ENCODE results near the gene AGAP1. TPM values are rescaled to one million over a fixed set of nuclear protein-coding genes. Genes with fewer than 3 reads are reported as not detected.

Gene AGAP1
- total RNA-seq, 2 donors from 2014 or later, result 19.1 to 20.8 TPM

- no peak overlapping the region for H3K4me3 ChIP-seq
- ATAC-seq (ENCODE audit: insufficient number of reproducible peaks, low FRiP score, low read depth) (no peak), DNase-seq (ENCODE audit: low spot score) (no peak)
- no peaks in the 10 kb centered on the region for H3K36me3 ChIP-seq
- no peaks in the 10 kb centered on the region for H3K27me3 ChIP-seq (replicated peaks; ENCODE audit: insufficient read depth)
- TF ChIP-seq CTCF (IDR thresholded peaks at IDR 0.05), result no peak
- no peak overlapping the region for H3K27ac ChIP-seq
- peaks cover 3 to 33% of the 10 kb centered on the region in 2 donors for H3K4me1 ChIP-seq (ENCODE audit: control insufficient read depth in 1 of 2, low read depth in 2 of 2)
- H3K9me3 ChIP-seq, result no peaks in the 10 kb centered on the region
These were observed 174.9 kb downstream of the AGAP1 start for GRCh38 chr2:235668782-235669181.

- H3K27me3 ChIP-seq (replicated peaks; ENCODE audit: insufficient read depth), result no peaks in the 10 kb centered on the region
- H3K4me1 ChIP-seq (ENCODE audit: control insufficient read depth in 1 of 2, low read depth in 2 of 2), result peaks cover 3 to 33% of the 10 kb centered on the region in 2 donors
- no peaks in the 10 kb centered on the region for H3K9me3 ChIP-seq
- DNase-seq (ENCODE audit: low spot score) (no peak), ATAC-seq (ENCODE audit: insufficient number of reproducible peaks, low FRiP score, low read depth) (peak; percentile 45)
- H3K36me3 ChIP-seq, result no peaks in the 10 kb centered on the region
- H3K27ac ChIP-seq, result no peak overlapping the region
- TF ChIP-seq CTCF (IDR thresholded peaks at IDR 0.05), result no peak
- peak overlapping the region; percentile 73 for H3K4me3 ChIP-seq
These were observed 175.5 kb downstream of the AGAP1 start for GRCh38 chr2:235669269-235669831.

- Histone ChIP-seq H3K27me3 (replicated peaks; ENCODE audit: insufficient read depth) (no peaks in the 10 kb centered on the region), H3K9me3 (no peaks in the 10 kb centered on the region), H3K36me3 (no peaks in the 10 kb centered on the region), H3K4me3 (peak overlapping the region; percentile 73), H3K27ac (no peak overlapping the region), H3K4me1 (ENCODE audit: control insufficient read depth in 1 of 2, low read depth in 2 of 2) (peaks cover 3 to 32% of the 10 kb centered on the region in 2 donors)
- DNase-seq (ENCODE audit: low spot score) (no peak), ATAC-seq (ENCODE audit: insufficient number of reproducible peaks, low FRiP score, low read depth) (no peak)
- TF ChIP-seq CTCF (IDR thresholded peaks at IDR 0.05), result peak; percentile 36
These were observed 176.4 kb downstream of the AGAP1 start for GRCh38 chr2:235669983-235670962.

DNA sequence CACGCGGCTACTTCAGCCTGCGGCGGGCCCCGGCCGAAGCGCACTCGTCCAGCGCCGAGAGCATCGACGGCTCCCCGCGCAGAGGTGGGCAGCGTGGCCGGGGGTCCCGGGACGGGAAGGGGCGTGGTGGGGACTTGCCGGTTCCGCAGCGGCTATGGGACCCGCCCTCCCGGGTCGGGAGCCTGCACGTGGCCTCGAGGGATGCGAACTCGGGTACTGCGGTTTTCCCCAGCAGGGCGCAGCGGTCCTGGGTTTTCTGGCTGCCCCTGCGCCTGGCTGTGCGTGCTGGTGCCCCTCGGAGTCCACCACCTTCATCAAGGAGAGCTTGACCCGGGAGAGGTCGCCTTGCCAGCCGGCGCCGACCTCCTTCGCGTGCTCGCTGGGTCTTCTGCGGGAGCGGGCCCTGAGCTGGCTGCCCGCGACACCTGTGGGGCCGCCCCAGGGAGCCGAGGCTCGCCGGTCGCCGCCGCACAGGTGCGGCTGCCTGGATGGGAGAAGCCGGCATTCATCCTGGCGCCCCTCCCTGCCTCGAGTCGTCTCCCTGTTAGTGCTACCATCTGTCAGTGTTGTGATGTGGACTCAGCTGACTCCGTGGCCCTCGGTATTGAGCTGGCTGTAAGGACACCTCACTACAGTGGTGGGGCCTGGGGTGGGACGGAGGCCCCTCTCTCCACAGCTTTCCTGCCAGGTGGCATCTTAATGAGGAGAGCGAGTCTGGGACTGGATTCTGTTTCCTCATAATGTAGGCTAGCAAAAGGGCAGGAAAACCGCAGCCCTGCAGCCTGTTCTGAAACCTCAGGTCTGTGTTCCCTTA lies 177.3 kb downstream of the AGAP1 start:
- no peaks in the 10 kb centered on the region for H3K9me3 ChIP-seq
- no peak overlapping the region for H3K27ac ChIP-seq
- H3K27me3 ChIP-seq (replicated peaks; ENCODE audit: insufficient read depth), result no peaks in the 10 kb centered on the region
- H3K36me3 ChIP-seq, result no peaks in the 10 kb centered on the region
- peak overlapping the region; percentile 73 for H3K4me3 ChIP-seq
- no peak for TF ChIP-seq CTCF (IDR thresholded peaks at IDR 0.05)
- H3K4me1 ChIP-seq (ENCODE audit: control insufficient read depth in 1 of 2, low read depth in 2 of 2), result peaks cover 0 to 23% of the 10 kb centered on the region in 2 donors
- ATAC-seq (ENCODE audit: insufficient number of reproducible peaks, low FRiP score, low read depth), result no peak
- DNase-seq (ENCODE audit: low spot score), result no peak

- no peak overlapping the region for H3K27ac ChIP-seq
These were observed 178.9 kb downstream of the AGAP1 start for GRCh38 chr2:235672720-235673119.

More at GRCh38 chr2:235672720-235673119, 178.9 kb downstream of the AGAP1 start:
- Histone ChIP-seq H3K36me3 (no peaks in the 10 kb centered on the region), H3K4me3 (no peak overlapping the region), H3K4me1 (ENCODE audit: control insufficient read depth in 1 of 2, low read depth in 2 of 2) (peaks cover 0 to 20% of the 10 kb centered on the region in 2 donors), H3K27me3 (replicated peaks; ENCODE audit: insufficient read depth) (no peaks in the 10 kb centered on the region), H3K9me3 (no peaks in the 10 kb centered on the region)
- DNase-seq (ENCODE audit: low spot score) (no peak), ATAC-seq (ENCODE audit: insufficient number of reproducible peaks, low FRiP score, low read depth) (no peak)
- no peak for TF ChIP-seq CTCF (IDR thresholded peaks at IDR 0.05)

Measured in thoracic aorta (tissue), 2 donors.